HG03097 (cell line): ENCODE results near the gene SVIL.
A peak's percentile ranks its signal among the peaks of the same experiment; 100 is the strongest.

ENCODE experiments used
- ATAC-seq: cut with Tn5 transposase; IDR thresholded peaks from one replicate; pipeline ENCODE4 v1.9.1; 2021; ENCODE audit not compliant: unreplicated experiment, low FRiP score

SVIL gene

GRCh38 chr10:29634764-29635625, at the start of gene SVIL:
SVIL (minus strand) TSS chr10:29634971; CDS start chr10:29555058, 79,913 bp downstream.
- ATAC-seq = no peak

- peak; percentile 61 for ATAC-seq
These were observed 47.1 kb upstream of the SVIL start for GRCh38 chr10:29681676-29682448.

- ATAC-seq = no peak
These were observed 45.3 kb upstream of the SVIL start for GRCh38 chr10:29680091-29680490.

- ATAC-seq = no peak
These were observed 42.0 kb upstream of the SVIL start for GRCh38 chr10:29676732-29677131.

- ATAC-seq = no peak
These were observed 41.2 kb upstream of the SVIL start for GRCh38 chr10:29675984-29676383.

- ATAC-seq = no peak
These were observed 37.2 kb upstream of the SVIL start for GRCh38 chr10:29671968-29672367.

- no peak for ATAC-seq
These were observed 36.5 kb upstream of the SVIL start for GRCh38 chr10:29671228-29671780.

- no peak for ATAC-seq
These were observed 36.0 kb upstream of the SVIL start for GRCh38 chr10:29670761-29671160.

GRCh38 chr10:29669149-29669548, 34.4 kb upstream of the SVIL start:
- ATAC-seq = no peak

- ATAC-seq = no peak
These were observed 33.9 kb upstream of the SVIL start for GRCh38 chr10:29668628-29669027.

- no peak for ATAC-seq
These were observed 32.4 kb upstream of the SVIL start for GRCh38 chr10:29667191-29667590.

GRCh38 chr10:29666201-29666600, 31.4 kb upstream of the SVIL start:
- ATAC-seq = no peak

GRCh38 chr10:29663718-29664117, 28.9 kb upstream of the SVIL start:
- ATAC-seq = no peak

- ATAC-seq = peak; percentile 97
These were observed 24.5 kb upstream of the SVIL start for GRCh38 chr10:29658984-29659965.

GRCh38 chr10:29657719-29658274, 23.0 kb upstream of the SVIL start:
- no peak for ATAC-seq

- ATAC-seq = no peak
These were observed 21.8 kb upstream of the SVIL start for GRCh38 chr10:29656451-29656992.

- no peak for ATAC-seq
These were observed 17.4 kb upstream of the SVIL start for GRCh38 chr10:29652192-29652591.

GRCh38 chr10:29651767-29652166, 17.0 kb upstream of the SVIL start:
- ATAC-seq = no peak

- ATAC-seq = no peak
These were observed 15.8 kb upstream of the SVIL start for GRCh38 chr10:29650552-29650944.
